Keratinocyte (primary cell): ENCODE results near the gene CMYA5.

Experiments used
- EZH2 ChIP-seq: IDR thresholded peaks from one replicate; pipeline ENCODE4 v1.6.1; 2012; ENCODE audit warnings: inconsistent platforms, mild to moderate bottlenecking, low read length, moderate library complexity
- TF ChIP-seq, protein P1 (sequence below), 3 experiments: IDR thresholded peaks in 1 of 3; conservative IDR thresholded peaks in 1 of 3; optimal IDR thresholded peaks in 1 of 3; 2 replicates in 2 of 3; 3 replicates in 1 of 3; pipeline versions ENCODE3 to v1.5.1; 2011; ENCODE audit warnings: low read length in 3 of 3, mild to moderate bottlenecking in 3 of 3, moderate library complexity in 2 of 3, control low read depth in 1 of 3, inconsistent platforms in 1 of 3; ENCODE audit not compliant: insufficient read depth in 2 of 3; ENCODE audit errors: extremely low read depth in 1 of 3

- TF ChIP-seq, protein P1, sequence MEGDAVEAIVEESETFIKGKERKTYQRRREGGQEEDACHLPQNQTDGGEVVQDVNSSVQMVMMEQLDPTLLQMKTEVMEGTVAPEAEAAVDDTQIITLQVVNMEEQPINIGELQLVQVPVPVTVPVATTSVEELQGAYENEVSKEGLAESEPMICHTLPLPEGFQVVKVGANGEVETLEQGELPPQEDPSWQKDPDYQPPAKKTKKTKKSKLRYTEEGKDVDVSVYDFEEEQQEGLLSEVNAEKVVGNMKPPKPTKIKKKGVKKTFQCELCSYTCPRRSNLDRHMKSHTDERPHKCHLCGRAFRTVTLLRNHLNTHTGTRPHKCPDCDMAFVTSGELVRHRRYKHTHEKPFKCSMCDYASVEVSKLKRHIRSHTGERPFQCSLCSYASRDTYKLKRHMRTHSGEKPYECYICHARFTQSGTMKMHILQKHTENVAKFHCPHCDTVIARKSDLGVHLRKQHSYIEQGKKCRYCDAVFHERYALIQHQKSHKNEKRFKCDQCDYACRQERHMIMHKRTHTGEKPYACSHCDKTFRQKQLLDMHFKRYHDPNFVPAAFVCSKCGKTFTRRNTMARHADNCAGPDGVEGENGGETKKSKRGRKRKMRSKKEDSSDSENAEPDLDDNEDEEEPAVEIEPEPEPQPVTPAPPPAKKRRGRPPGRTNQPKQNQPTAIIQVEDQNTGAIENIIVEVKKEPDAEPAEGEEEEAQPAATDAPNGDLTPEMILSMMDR (optimal IDR thresholded peaks at IDR 0.05 in 1 of 3, IDR thresholded peaks at IDR 0.05 in 1 of 3, conservative IDR thresholded peaks at IDR 0.05 in 1 of 3; ENCODE audit: extremely low read depth in 1 of 3, insufficient read depth in 2 of 3, low read length in 3 of 3), result no peak
- TF ChIP-seq EZH2, result no peak
These were observed 136.2 kb downstream of the CMYA5 start for GRCh38 chr5:79825802-79826201.
